ENCODE measurements around the gene GBF1.

GBF1 gene

GRCh38 chr10:102269017-102269416 is 23.7 kb downstream of the GBF1 start:
- no peak for TF ChIP-seq CTCF (conservative IDR thresholded peaks at IDR 0.05)
- H3K27ac ChIP-seq: no peak overlapping the region

GRCh38 chr10:102274062-102274461 is 28.7 kb downstream of the GBF1 start:
- no peak overlapping the region for H3K27ac ChIP-seq

GRCh38 chr10:102275343-102275742 is 30.0 kb downstream of the GBF1 start:
- TF ChIP-seq CTCF (conservative IDR thresholded peaks at IDR 0.05): no peak

More at GRCh38 chr10:102274062-102274461, 28.7 kb downstream of the GBF1 start:
- no peak for TF ChIP-seq CTCF (conservative IDR thresholded peaks at IDR 0.05)

GRCh38 chr10:102279104-102279503 is 33.8 kb downstream of the GBF1 start:
- H3K27ac ChIP-seq: no peak overlapping the region
- TF ChIP-seq CTCF (conservative IDR thresholded peaks at IDR 0.05): no peak

More at GRCh38 chr10:102275343-102275742, 30.0 kb downstream of the GBF1 start:
- H3K27ac ChIP-seq: no peak overlapping the region

- TF ChIP-seq CTCF (conservative IDR thresholded peaks at IDR 0.05): no peak
- peak overlapping the region; percentile 28 for H3K27ac ChIP-seq
Observed at GRCh38 chr10:102280397-102281101, 35.2 kb downstream of the GBF1 start.

- peak overlapping the region; percentile 28 for H3K27ac ChIP-seq
- TF ChIP-seq CTCF (conservative IDR thresholded peaks at IDR 0.05): no peak
Observed at GRCh38 chr10:102281102-102281487, 35.8 kb downstream of the GBF1 start.

GRCh38 chr10:102283488-102283887 is 38.2 kb downstream of the GBF1 start:
- TF ChIP-seq CTCF (conservative IDR thresholded peaks at IDR 0.05): no peak
- H3K27ac ChIP-seq: no peak overlapping the region
